MM.1S (cell line): ENCODE measurements around the gene FPGS.

ENCODE experiments used
- CTCF ChIP-seq: fragments of 300-600 bp; sonication (generic); IDR thresholded peaks from 2 replicates; pipeline ENCODE4 v1.5.1; 2016; ENCODE audit warnings: antibody characterized with exemption, low read length, mixed read lengths
- EZH2 ChIP-seq: fragments of 300-600 bp; sonication (generic); optimal IDR thresholded peaks from 2 replicates; pipeline ENCODE3; 2017; ENCODE audit warnings: low read depth, mild to moderate bottlenecking, antibody characterized with exemption, low read length, mixed read lengths

GRCh38 chr9:127802576-127803443 lies at the start of gene FPGS:
- no peak for TF ChIP-seq EZH2
- 0 out of 2 replicates have a peak, but pooled peaks have one; percentile 9 for TF ChIP-seq CTCF
